K562 (cell line): Measurements from ENCODE around the gene ANAPC2. TPM values are rescaled to one million over a fixed set of nuclear protein-coding genes. Genes with fewer than 3 reads are reported as not detected.

ENCODE experiments used
- ATAC-seq: fragments of 200-7000 bp; cut with Tn5 transposase; 3 replicates; pipeline ENCODE4 v1.9.1; 2020; ENCODE audit warnings: moderate library complexity
- BruUV-seq: library from RNA; stranded (reverse); fragments of 400-500 nt; replicated peaks from 2 replicates; lab custom pipeline; 2021; lab: Mats Ljungman, UMichigan
- CTCF ChIA-PET: fragments of 300-600 bp; formaldehyde crosslinking; extraction: SDS; loops from one replicate; lab custom pipeline; 2021; ENCODE audit warnings: low intra/inter-chr PET ratio; lab: Yijun Ruan, JAX
- POLR2A ChIA-PET: fragments of 300-600, 350-650 bp; sonication (Branson Sonifier 250); formaldehyde crosslinking; extraction: SDS; loops from one replicate; lab custom pipeline; 2021; ENCODE audit warnings: antibody characterized with exemption, inconsistent platforms; lab: Yijun Ruan, JAX
- DNase-seq, 4 experiments: peaks; one replicate each; pipeline versions ENCODE4 v3.0.0 to v3.0.0-alpha.2; 2011 to 2018; ENCODE audit warnings: low spot score in 3 of 4, mixed read lengths in 3 of 4; ENCODE audit errors: extremely low read depth in 1 of 4
- FAIRE-seq: peaks from 2 replicates; lab custom pipeline; 2011; peaks lifted over from hg19 to GRCh38; lab: Jason Lieb, UNC
- H2AFZ ChIP-seq: 2 replicates; pipeline ENCODE4 v1.6.0; 2011; ENCODE audit warnings: low read depth, low read length, control low read depth, inconsistent platforms
- H3K27ac ChIP-seq: fragments of 200-600 bp; 3 replicates; pipeline ENCODE4 v1.8.0; 2011; ENCODE audit warnings: low read depth, mild to moderate bottlenecking, control low read depth, inconsistent platforms, low read length, moderate library complexity, mixed read lengths; ENCODE audit errors: extremely low read depth
- H3K27me3 ChIP-seq, 2 experiments: fragments of 300-600 bp in 1 of 2; 2 replicates in 1 of 2; 3 replicates in 1 of 2; pipeline versions ENCODE4 v1.6.0 to v1.8.0; 2011; ENCODE audit warnings: inconsistent platforms in 2 of 2, low read length in 2 of 2, mild to moderate bottlenecking in 1 of 2, mixed read lengths in 1 of 2, moderate library complexity in 1 of 2; ENCODE audit not compliant: control insufficient read depth in 2 of 2, insufficient read depth in 2 of 2
- H3K36me3 ChIP-seq: fragments of 300-600 bp; 3 replicates; pipeline ENCODE4 v1.8.0; 2011; ENCODE audit warnings: mild to moderate bottlenecking, low read length, inconsistent platforms; ENCODE audit not compliant: control insufficient read depth, insufficient read depth
- H3K4me1 ChIP-seq, 2 experiments: fragments of 200-600 bp in 1 of 2; replicated peaks in 1 of 2; 2 replicates in 1 of 2; 3 replicates in 1 of 2; pipeline versions ENCODE4 v1.5.1 to v1.8.0; 2011; ENCODE audit warnings: inconsistent platforms in 2 of 2, low read length in 2 of 2, mild to moderate bottlenecking in 1 of 2, mixed read lengths in 1 of 2, moderate library complexity in 1 of 2; ENCODE audit not compliant: control insufficient read depth in 2 of 2, insufficient read depth in 2 of 2
- H3K4me2 ChIP-seq: 2 replicates; pipeline ENCODE4 v1.6.1; 2011; ENCODE audit warnings: low read length, control low read depth, inconsistent platforms, mixed read lengths; ENCODE audit not compliant: insufficient read depth
- H3K4me3 ChIP-seq: fragments of 200-600 bp; sonication (generic), shearing (Covaris generic); 2 replicates; pipeline ENCODE4 v1.5.1; 2016; ENCODE audit warnings: control low read depth, inconsistent platforms
- H3K79me2 ChIP-seq: fragments of 200-600 bp; 3 replicates; pipeline ENCODE4 v1.8.0; 2011; ENCODE audit warnings: low read length, inconsistent platforms; ENCODE audit not compliant: control insufficient read depth, insufficient read depth
- H3K9ac ChIP-seq, 2 experiments: 2 replicates each; pipeline versions ENCODE4 v1.6.0 to v1.6.1; 2011; ENCODE audit warnings: low read depth in 2 of 2, low read length in 2 of 2, control low read depth in 1 of 2, inconsistent platforms in 1 of 2, mild to moderate bottlenecking in 1 of 2, mixed read lengths in 1 of 2; ENCODE audit not compliant: insufficient read depth in 1 of 2
- H3K9me1 ChIP-seq: one replicate; pipeline ENCODE4 v1.6.0; 2011; ENCODE audit warnings: inconsistent platforms, mild to moderate bottlenecking, low read length, moderate library complexity; ENCODE audit not compliant: control insufficient read depth, insufficient read depth
- H3K9me3 ChIP-seq: replicated peaks from 2 replicates; pipeline ENCODE4 v1.5.1; 2011; ENCODE audit warnings: low read depth, low read length, inconsistent platforms; ENCODE audit not compliant: control insufficient read depth, insufficient read depth
- H4K20me1 ChIP-seq: replicated peaks from 2 replicates; pipeline ENCODE4 v1.6.1; 2011; ENCODE audit warnings: low read length, inconsistent platforms, mixed read lengths; ENCODE audit not compliant: control insufficient read depth, insufficient read depth
- BRF1 ChIP-seq: IDR thresholded peaks from 3 replicates; pipeline ENCODE4 v1.6.1; 2011; ENCODE audit warnings: borderline replicate concordance, mild to moderate bottlenecking; ENCODE audit not compliant: insufficient read length; ENCODE audit errors: extremely low read depth
- MAFG ChIP-seq: fragments of 450-650 bp; conservative IDR thresholded peaks from 2 replicates; pipeline ENCODE4 v1.6.1; 2016; ENCODE audit warnings: missing genetic modification characterization, missing compliant biosample characterization
- PRPF4 ChIP-seq: fragments of 200-400 bp; formaldehyde crosslinking; IDR thresholded peaks from one replicate; pipeline ENCODE4 v1.6.1; 2017; ENCODE audit warnings: low read length, low read depth, mild to moderate bottlenecking; ENCODE audit not compliant: insufficient read depth, poor library complexity, severe bottlenecking
- RBM22 ChIP-seq: fragments of 200-400 bp; formaldehyde crosslinking; IDR thresholded peaks from 2 replicates; pipeline ENCODE4 v1.6.1; 2018; ENCODE audit warnings: low read length, low read depth; ENCODE audit not compliant: poor library complexity, severe bottlenecking
- ZFPM2 ChIP-seq: fragments of 250-450 bp; sonication (Bioruptor Pico); IDR thresholded peaks from 2 replicates; pipeline ENCODE4 v1.5.1; 2022; ENCODE audit warnings: mild to moderate bottlenecking
- ZNF143 ChIP-seq: sonication (generic); formaldehyde crosslinking; IDR thresholded peaks from 2 replicates; pipeline ENCODE4 v1.9.0; 2022; ENCODE audit warnings: mild to moderate bottlenecking, missing genetic modification reagents
- WGBS: fragments of 100-300 bp; shearing (Covaris generic); methylation state at CpG from one replicate; pipeline ENCODE4 v1.1.6; 2016; ENCODE audit warnings: low coverage, mixed read lengths; ENCODE audit not compliant: insufficient coverage; ENCODE audit errors: missing lambda C conversion rate; 5-methylcytosine and 5-hydroxymethylcytosine counted together
- in situ Hi-C: fragments of 300-500 bp; cut with MboI; formaldehyde crosslinking; loops from 4 replicates; pipeline ENCODE4 v1.15.0; 2018; ENCODE audit warnings: inconsistent platforms, mixed read lengths
- intact Hi-C: fragments of 100-400 bp; cut with micrococcal nuclease; formaldehyde crosslinking; loops from 2 replicates; pipeline ENCODE4 v1.14.2; 2022
- polyA plus RNA-seq, 8 experiments: library from polyadenylated mRNA; depleted of rRNA in 4 of 8; stranded (reverse) in 5 of 8; unstranded in 3 of 8; fragments of >200 nt; fragmentation: Nextera tagmentation in 2 of 8; fragmentation: Illumina TruSeq in 1 of 8; extraction: Ambion mirVana in 2 of 8; extraction: Trizol in 1 of 8; gene quantifications; 2 replicates each; pipeline versions ENCODE4 v1.2.1 to v1.2.3, GENCODE V29; 2011 to 2014; ENCODE audit warnings: inconsistent platforms in 1 of 8, missing spikeins in 1 of 8
- total RNA-seq, 7 experiments: library from RNA; depleted of rRNA in 6 of 7; stranded (reverse); fragments of >200 nt in 6 of 7; fragmentation: Illumina TruSeq in 2 of 7; extraction: Trizol in 2 of 7; gene quantifications; 2 replicates each; pipeline versions ENCODE4 v1.2.1 to v1.2.3, GENCODE V29; 2011 to 2021; ENCODE audit warnings: low replicate concordance in 1 of 7

ANAPC2 gene
- total and polyA plus RNA-seq, 9 of the 15 experiments (the other 6 are each of a cell fraction or from before 2014, with no cell fraction given): 0.11 to 56.5 (median 17.1) TPM; not detected in 1

DNA sequence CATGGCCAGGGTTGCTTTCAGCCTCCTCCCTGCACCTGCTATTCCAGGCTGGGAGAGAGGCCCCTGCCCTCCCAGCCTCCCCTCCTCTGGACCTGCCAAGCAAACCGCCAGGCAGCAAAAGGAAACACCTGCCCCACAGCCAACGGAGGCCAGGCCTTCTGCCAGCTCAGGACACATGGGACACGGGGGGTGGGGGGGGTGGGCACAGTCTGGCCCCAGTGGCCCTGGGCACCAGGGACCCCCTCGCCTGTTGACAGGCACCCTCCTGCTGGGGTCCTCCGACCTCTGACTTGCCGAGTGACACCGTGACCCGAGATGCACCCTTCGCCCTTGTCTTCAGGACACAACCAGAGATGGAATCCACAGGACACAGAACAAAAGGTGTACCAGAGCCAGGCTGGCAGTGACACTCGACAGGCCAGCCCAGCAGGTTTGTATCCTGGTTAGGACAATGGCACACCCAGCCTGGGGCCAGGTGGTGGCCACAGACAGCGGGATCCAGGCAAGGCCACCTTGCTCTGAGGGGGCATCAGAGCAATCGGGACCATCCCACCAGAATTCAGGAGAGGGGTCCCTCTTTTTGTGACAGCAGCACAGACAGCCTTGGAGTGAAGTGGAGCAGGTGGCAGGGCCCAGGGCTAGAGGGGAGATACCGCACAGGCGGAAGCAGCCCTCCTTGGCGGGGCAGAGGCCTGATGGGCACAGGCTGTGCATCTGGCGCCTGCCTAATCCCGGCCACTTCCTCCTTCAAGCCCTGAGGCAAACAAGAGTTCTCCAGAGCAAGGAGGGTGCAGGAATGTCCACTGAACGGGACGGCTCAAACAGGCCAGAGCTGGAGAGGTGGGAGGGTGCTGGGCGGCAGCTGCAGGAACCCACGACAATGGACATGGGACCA, 15.2 kb downstream of the ANAPC2 start:
- Histone ChIP-seq H3K27me3 (peaks cover 11 to 26% of the 10 kb centered on the region in 2 experiments; a peak in 4 of 5 replicates), H3K9me3 (no peaks in the 10 kb centered on the region), H3K4me3 (no peak overlapping the region), H3K79me2 (no peaks in the 10 kb centered on the region), H3K36me3 (peaks cover 9% of the 10 kb centered on the region; the same call in 1 of the 3 replicates), H3K27ac (no peak overlapping the region), H3K4me2 (no peak overlapping the region), H3K9ac (no peak overlapping the region; a peak in 1 of 4 replicates), H2AFZ (no peak overlapping the region), H4K20me1 (0 out of 2 replicates have a peak, but pooled peaks cover 5% of the 10 kb centered on the region), H3K9me1 (no peaks in the 10 kb centered on the region), H3K4me1 (peaks cover under 1 to 84% of the 10 kb centered on the region in 2 experiments; a peak in 3 of 5 replicates)
- DNase-seq: no peak
- ChIA-PET POLR2A (interaction anchor here (1.0 to 1.8 kb wide), 3 partner anchors 10 to 69 kb away, joined by 3 to 7 read pairs (median 5); no protein-coding TSS in a partner anchor), CTCF (no interaction called here)
- BruUV-seq: no TSS peak
- in situ Hi-C loops (no loop called here), intact Hi-C loops (no loop called here)
- TF ChIP-seq RBM22 (peak; percentile 16), PRPF4 (no peak), MAFG (no peak), ZNF143 (no peak), BRF1 (no peak), ZFPM2 (no peak)
- WGBS: 38% methylated on average over 17 of the region's 21 CpGs
- FAIRE-seq: no peak
- ATAC-seq: no peak
